ENCODE results near the gene TLCD1. TPM values are rescaled to one million over a fixed set of nuclear protein-coding genes. Genes with fewer than 3 reads are reported as not detected.

TLCD1 gene
- polyA plus RNA-seq, 1 donor from 2014 or later, result not detected

DNA sequence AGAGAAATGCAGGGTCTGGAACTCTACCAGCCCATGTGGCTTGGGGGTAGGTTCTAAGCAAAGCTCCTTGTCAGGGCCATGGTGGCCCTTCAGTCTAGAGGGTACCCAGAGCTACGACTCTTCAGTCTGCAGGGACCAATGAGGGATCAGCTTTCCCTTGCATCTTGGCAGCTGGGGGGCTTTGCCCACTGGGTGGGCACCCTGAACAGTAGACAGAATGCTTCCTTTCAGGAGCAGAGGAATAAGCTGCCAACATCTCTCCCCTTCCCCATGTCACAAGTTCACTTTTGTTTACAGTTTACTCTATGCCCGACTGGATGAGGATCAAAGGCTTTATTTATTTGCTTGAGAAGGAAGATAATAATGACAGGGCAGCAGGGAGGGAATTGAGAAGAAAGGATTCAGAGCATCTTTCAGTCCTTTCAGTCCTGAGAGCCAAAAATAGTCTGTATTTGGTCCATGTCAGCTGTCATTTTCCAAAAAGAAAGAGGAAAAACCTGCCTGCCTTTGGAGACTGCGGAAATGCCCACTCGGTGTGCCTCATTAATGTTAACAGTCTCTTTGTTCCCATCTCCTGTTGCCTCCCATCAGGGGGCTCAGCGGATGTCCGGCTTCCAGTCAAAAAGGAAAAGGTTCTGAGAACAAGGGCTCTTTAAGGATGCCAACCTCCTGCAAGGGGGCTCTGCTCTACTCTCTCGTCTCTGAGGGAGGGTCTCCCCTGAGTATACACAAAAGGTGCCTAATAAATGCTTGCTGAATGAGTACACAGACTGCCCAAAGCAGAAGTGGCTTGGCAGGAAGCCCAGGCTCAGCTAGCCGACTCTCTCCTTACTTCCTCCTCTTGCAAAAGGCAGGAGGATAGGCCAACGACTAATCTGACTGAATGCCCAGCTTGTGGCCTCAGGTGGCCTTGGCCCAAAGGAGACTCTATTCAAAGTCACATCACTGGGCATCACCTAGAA lies 34.8 kb upstream of the TLCD1 start:
- Histone ChIP-seq H3K27me3 (ENCODE audit: insufficient read depth, low read depth, low read length) (no peaks in the 10 kb centered on the region), H3K4me2 (ENCODE audit: low read length) (no peak overlapping the region), H3K36me3 (ENCODE audit: insufficient read depth, low read length) (peaks cover 4% of the 10 kb centered on the region), H3K79me2 (replicated peaks; ENCODE audit: insufficient read depth, low read length) (no peaks in the 10 kb centered on the region), H3K27ac (ENCODE audit: low read length) (no peak overlapping the region), H4K20me1 (ENCODE audit: insufficient read depth) (no peaks in the 10 kb centered on the region), H3F3A (ENCODE audit: insufficient read depth, low read length, poor library complexity, severe bottlenecking) (no peaks in the 10 kb centered on the region), H3K9ac (ENCODE audit: low read length) (no peak overlapping the region), H3K9me2 (ENCODE audit: insufficient read depth, low read length) (no peaks in the 10 kb centered on the region), H2AFZ (ENCODE audit: low read depth, low read length) (no peak overlapping the region), H3K9me3 (ENCODE audit: low read length) (no peaks in the 10 kb centered on the region), H3K4me3 (ENCODE audit: low read length) (no peak overlapping the region)
- no peak for TF ChIP-seq SMC3 (conservative IDR thresholded peaks at IDR 0.05; ENCODE audit: poor library complexity)
- TF ChIP-seq, protein P1, sequence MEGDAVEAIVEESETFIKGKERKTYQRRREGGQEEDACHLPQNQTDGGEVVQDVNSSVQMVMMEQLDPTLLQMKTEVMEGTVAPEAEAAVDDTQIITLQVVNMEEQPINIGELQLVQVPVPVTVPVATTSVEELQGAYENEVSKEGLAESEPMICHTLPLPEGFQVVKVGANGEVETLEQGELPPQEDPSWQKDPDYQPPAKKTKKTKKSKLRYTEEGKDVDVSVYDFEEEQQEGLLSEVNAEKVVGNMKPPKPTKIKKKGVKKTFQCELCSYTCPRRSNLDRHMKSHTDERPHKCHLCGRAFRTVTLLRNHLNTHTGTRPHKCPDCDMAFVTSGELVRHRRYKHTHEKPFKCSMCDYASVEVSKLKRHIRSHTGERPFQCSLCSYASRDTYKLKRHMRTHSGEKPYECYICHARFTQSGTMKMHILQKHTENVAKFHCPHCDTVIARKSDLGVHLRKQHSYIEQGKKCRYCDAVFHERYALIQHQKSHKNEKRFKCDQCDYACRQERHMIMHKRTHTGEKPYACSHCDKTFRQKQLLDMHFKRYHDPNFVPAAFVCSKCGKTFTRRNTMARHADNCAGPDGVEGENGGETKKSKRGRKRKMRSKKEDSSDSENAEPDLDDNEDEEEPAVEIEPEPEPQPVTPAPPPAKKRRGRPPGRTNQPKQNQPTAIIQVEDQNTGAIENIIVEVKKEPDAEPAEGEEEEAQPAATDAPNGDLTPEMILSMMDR (IDR thresholded peaks at IDR 0.05; ENCODE audit: poor library complexity, severe bottlenecking), result no peak

DNA sequence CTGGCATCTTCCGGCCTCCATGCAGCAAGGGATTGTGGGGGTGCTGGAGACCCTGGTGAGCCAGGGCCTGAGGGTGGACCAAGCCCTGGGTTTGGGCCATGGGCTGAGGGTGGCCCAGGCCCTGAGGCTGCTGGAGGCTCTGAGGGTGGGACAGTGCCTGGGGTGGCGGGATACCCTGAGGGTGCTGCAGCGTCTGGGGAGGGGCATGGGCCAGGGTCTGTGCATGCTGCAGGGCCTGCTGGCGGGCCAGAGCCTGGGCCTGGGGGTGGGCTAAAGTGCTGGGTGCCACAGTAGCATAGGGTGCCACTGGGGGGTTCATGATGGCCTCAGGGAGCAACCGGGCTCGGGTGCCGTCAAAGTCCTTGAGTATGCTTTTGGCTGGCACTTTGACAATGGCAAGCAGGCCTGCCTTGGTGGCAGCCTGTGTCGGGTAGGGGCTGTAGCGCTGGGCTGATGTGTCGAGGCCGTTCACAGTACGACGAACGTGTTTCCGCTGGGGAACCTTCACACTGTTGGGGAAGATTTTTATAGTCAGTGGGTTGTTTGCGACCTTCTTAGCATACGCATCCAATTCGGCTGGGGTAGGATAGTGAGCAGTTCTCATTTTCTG lies 33.3 kb upstream of the TLCD1 start:
- Histone ChIP-seq H3K4me3 (ENCODE audit: low read length) (no peak overlapping the region), H3F3A (ENCODE audit: insufficient read depth, low read length, poor library complexity, severe bottlenecking) (no peaks in the 10 kb centered on the region), H3K9me2 (ENCODE audit: insufficient read depth, low read length) (no peaks in the 10 kb centered on the region), H3K79me2 (replicated peaks; ENCODE audit: insufficient read depth, low read length) (no peaks in the 10 kb centered on the region), H3K9me3 (ENCODE audit: low read length) (no peaks in the 10 kb centered on the region), H3K9ac (ENCODE audit: low read length) (no peak overlapping the region), H3K36me3 (ENCODE audit: insufficient read depth, low read length) (peaks cover 4% of the 10 kb centered on the region), H2AFZ (ENCODE audit: low read depth, low read length) (no peak overlapping the region), H3K27ac (ENCODE audit: low read length) (no peak overlapping the region), H4K20me1 (ENCODE audit: insufficient read depth) (no peaks in the 10 kb centered on the region), H3K4me2 (ENCODE audit: low read length) (no peak overlapping the region), H3K27me3 (ENCODE audit: insufficient read depth, low read depth, low read length) (no peaks in the 10 kb centered on the region)
- TF ChIP-seq TAF1 (IDR thresholded peaks at IDR 0.05; ENCODE audit: low read depth) (no peak), EZH2 (IDR thresholded peaks at IDR 0.05; ENCODE audit: borderline replicate concordance, insufficient read depth, low read length, poor library complexity, severe bottlenecking) (no peak), EP300 (conservative IDR thresholded peaks at IDR 0.05; ENCODE audit: poor library complexity, severe bottlenecking) (no peak), SMC3 (conservative IDR thresholded peaks at IDR 0.05; ENCODE audit: poor library complexity) (no peak), RAD21 (conservative IDR thresholded peaks at IDR 0.05) (no peak), MXI1 (conservative IDR thresholded peaks at IDR 0.05; ENCODE audit: poor library complexity, severe bottlenecking) (no peak), POLR2AphosphoS5 (IDR thresholded peaks at IDR 0.05) (no peak)
- TF ChIP-seq, protein P2, sequence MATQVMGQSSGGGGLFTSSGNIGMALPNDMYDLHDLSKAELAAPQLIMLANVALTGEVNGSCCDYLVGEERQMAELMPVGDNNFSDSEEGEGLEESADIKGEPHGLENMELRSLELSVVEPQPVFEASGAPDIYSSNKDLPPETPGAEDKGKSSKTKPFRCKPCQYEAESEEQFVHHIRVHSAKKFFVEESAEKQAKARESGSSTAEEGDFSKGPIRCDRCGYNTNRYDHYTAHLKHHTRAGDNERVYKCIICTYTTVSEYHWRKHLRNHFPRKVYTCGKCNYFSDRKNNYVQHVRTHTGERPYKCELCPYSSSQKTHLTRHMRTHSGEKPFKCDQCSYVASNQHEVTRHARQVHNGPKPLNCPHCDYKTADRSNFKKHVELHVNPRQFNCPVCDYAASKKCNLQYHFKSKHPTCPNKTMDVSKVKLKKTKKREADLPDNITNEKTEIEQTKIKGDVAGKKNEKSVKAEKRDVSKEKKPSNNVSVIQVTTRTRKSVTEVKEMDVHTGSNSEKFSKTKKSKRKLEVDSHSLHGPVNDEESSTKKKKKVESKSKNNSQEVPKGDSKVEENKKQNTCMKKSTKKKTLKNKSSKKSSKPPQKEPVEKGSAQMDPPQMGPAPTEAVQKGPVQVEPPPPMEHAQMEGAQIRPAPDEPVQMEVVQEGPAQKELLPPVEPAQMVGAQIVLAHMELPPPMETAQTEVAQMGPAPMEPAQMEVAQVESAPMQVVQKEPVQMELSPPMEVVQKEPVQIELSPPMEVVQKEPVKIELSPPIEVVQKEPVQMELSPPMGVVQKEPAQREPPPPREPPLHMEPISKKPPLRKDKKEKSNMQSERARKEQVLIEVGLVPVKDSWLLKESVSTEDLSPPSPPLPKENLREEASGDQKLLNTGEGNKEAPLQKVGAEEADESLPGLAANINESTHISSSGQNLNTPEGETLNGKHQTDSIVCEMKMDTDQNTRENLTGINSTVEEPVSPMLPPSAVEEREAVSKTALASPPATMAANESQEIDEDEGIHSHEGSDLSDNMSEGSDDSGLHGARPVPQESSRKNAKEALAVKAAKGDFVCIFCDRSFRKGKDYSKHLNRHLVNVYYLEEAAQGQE (IDR thresholded peaks at IDR 0.05; ENCODE audit: borderline replicate concordance), result no peak
- TF ChIP-seq, protein P1 (IDR thresholded peaks at IDR 0.05; ENCODE audit: poor library complexity, severe bottlenecking), result no peak

All from neural cell (in vitro differentiated cells).